Bronchial epithelial cell (primary cell): ENCODE measurements around the gene FMN1. TPM values are rescaled to one million over a fixed set of nuclear protein-coding genes. Genes with fewer than 3 reads are reported as not detected.

ENCODE experiments used
- DNase-seq: peaks from one replicate; pipeline ENCODE4 v3.0.0-alpha.2; 2010; ENCODE audit warnings: low read depth
- FAIRE-seq: peaks from 2 replicates; lab custom pipeline; 2011; peaks lifted over from hg19 to GRCh38; lab: Jason Lieb, UNC
- H3K27me3 ChIP-seq: 2 replicates; pipeline ENCODE4 v1.5.1; 2011; ENCODE audit warnings: low read length; ENCODE audit not compliant: control insufficient read depth, insufficient read depth
- H3K36me3 ChIP-seq: 2 replicates; pipeline ENCODE4 v1.5.1; 2011; ENCODE audit warnings: low read length; ENCODE audit not compliant: control insufficient read depth, insufficient read depth
- H3K4me3 ChIP-seq: 2 replicates; pipeline ENCODE4 v1.5.1; 2011; ENCODE audit warnings: mild to moderate bottlenecking, low read depth, low read length, control low read depth
- CTCF ChIP-seq: IDR thresholded peaks from 2 replicates; pipeline ENCODE4 v1.5.1; 2011; ENCODE audit warnings: mild to moderate bottlenecking, moderate library complexity, low read length, control low read depth, inconsistent platforms; ENCODE audit not compliant: insufficient read depth, severe bottlenecking
- total RNA-seq: library from RNA; depleted of rRNA; stranded (reverse); fragments of >200 nt; gene quantifications from 2 replicates; pipeline ENCODE4 v1.2.1, GENCODE V29; 2014

Gene FMN1
- total RNA-seq, 1 donor from 2014 or later = 1.6 TPM

- FAIRE-seq (no peak), DNase-seq (peak; percentile 51)
- Histone ChIP-seq H3K27me3 (no peaks in the 10 kb centered on the region), H3K4me3 (no peak overlapping the region), H3K36me3 (no peaks in the 10 kb centered on the region)
- TF ChIP-seq CTCF = peak; percentile 52
These were observed 350.3 kb downstream of the FMN1 start for GRCh38 chr15:32844118-32844711.

GRCh38 chr15:32843219-32843815, 351.2 kb downstream of the FMN1 start:
- no peak for TF ChIP-seq CTCF
- DNase-seq (no peak), FAIRE-seq (no peak)
- Histone ChIP-seq H3K4me3 (no peak overlapping the region), H3K36me3 (no peaks in the 10 kb centered on the region), H3K27me3 (no peaks in the 10 kb centered on the region)

GRCh38 chr15:32842081-32842480, 352.4 kb downstream of the FMN1 start:
- no peak for TF ChIP-seq CTCF
- Histone ChIP-seq H3K27me3 (no peaks in the 10 kb centered on the region), H3K4me3 (no peak overlapping the region), H3K36me3 (no peaks in the 10 kb centered on the region)
- DNase-seq (no peak), FAIRE-seq (no peak)

GRCh38 chr15:32840507-32841245, 353.8 kb downstream of the FMN1 start:
- H3K4me3 ChIP-seq = no peak overlapping the region
- H3K36me3 ChIP-seq = no peaks in the 10 kb centered on the region
- no peak for TF ChIP-seq CTCF
- DNase-seq = no peak
- no peaks in the 10 kb centered on the region for H3K27me3 ChIP-seq
- FAIRE-seq = peak; percentile 89

- no peak overlapping the region for H3K4me3 ChIP-seq
- peak; percentile 7 for FAIRE-seq
- no peaks in the 10 kb centered on the region for H3K27me3 ChIP-seq
- H3K36me3 ChIP-seq = no peaks in the 10 kb centered on the region
- peak; percentile 63 for DNase-seq
- no peak for TF ChIP-seq CTCF
These were observed 355.7 kb downstream of the FMN1 start for GRCh38 chr15:32838820-32839219.
